ENCODE measurements around the gene ATAD2B. TPM values are rescaled to one million over a fixed set of nuclear protein-coding genes. Genes with fewer than 3 reads are reported as not detected.

ATAD2B gene
- total RNA-seq, 1 donor from 2014 or later, result 16.3 TPM

DNA sequence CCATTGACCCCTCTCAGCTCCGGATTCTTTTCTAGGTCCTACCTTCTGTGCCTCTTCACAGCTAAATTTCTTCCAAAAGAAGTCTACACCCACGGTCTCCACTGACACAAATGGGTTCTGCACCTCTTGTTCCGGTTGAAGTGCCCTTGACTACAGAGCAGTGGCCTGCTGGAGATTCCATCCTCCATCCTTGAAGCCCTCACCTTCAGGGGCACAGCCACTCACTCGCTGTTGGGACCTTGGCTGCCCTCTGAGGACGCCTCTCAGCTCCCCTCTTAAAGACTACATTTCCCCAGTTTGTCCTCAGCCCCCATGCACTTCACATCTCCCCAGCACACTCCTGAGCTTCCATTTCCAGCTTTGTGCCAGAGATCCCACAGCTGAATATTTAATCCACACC, 226.3 kb downstream of the ATAD2B start:
- no peak for DNase-seq (ENCODE audit: low spot score)

DNA sequence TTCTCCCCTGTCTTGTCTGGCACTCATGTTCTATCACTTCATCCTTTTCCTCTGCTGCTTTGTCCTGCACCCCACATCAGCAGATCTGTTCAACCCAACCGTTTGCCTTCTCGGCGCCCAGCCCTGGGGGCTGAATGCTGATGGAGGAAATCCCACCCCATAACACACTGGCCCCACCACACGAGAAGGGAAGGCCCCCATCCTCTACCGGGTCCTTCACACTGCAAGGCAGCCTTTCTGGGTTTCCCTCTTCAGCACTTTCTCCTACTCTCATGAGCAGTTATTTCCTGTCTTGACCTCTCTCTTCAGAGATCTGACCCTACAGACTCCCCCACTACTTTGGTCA, 227.4 kb downstream of the ATAD2B start:
- DNase-seq (ENCODE audit: low spot score), result no peak

- DNase-seq (ENCODE audit: low spot score), result no peak
Observed at GRCh38 chr2:23698721-23699579, 228.0 kb downstream of the ATAD2B start.

Other genes starting within 250 kb of the ATAD2B start
- gene UBXN2A, start 13.3 kb upstream of the ATAD2B start, total RNA-seq, result 11.8 TPM
- 0.23 TPM for gene MFSD2B, start 83.0 kb upstream of the ATAD2B start, total RNA-seq
- 8.4 TPM for gene WDCP, start 120.3 kb upstream of the ATAD2B start, total RNA-seq
- 23.0 TPM for gene FKBP1B, start 122.6 kb upstream of the ATAD2B start, total RNA-seq
- 69.5 TPM for gene SF3B6, start 149.2 kb upstream of the ATAD2B start, total RNA-seq
- 35.2 TPM for gene TP53I3, start 157.7 kb upstream of the ATAD2B start, total RNA-seq
- gene PFN4, start 196.2 kb upstream of the ATAD2B start, total RNA-seq, result 0.35 TPM
- gene FAM228B, start 196.3 kb upstream of the ATAD2B start, total RNA-seq, result 23.2 TPM
- gene FAM228A, start 247.9 kb upstream of the ATAD2B start, total RNA-seq, result 1.0 TPM